Endothelial cell of coronary artery (primary cell): Measurements from ENCODE around the gene NR1D1. TPM values are rescaled to one million over a fixed set of nuclear protein-coding genes. Genes with fewer than 3 reads are reported as not detected.

ENCODE experiments used
- total RNA-seq: library from RNA; depleted of rRNA; stranded (reverse); fragments of >200 nt; gene quantifications from 2 replicates; pipeline ENCODE4 v1.2.3, GENCODE V29; 2014

The NR1D1 gene
- 0.54 and 0.75 TPM in 2 replicates for total RNA-seq

GRCh38 chr17:40100419-40100668 lies at the start of gene NR1D1:
Gene NR1D1, minus strand, starts transcription at chr17:40100589. Its CDS starts 495 bp downstream, at chr17:40100094.

GRCh38 chr17:40121181-40122135 lies 21.1 kb upstream of the NR1D1 start, which contains the start of gene MSL1:
Gene MSL1, plus strand, starts transcription at chr17:40121971. Its CDS starts 642 bp downstream, at chr17:40122613.

GRCh38 chr17:40062329-40063186 lies 37.8 kb downstream of the NR1D1 start, which contains the start of gene THRA:
Gene THRA, plus strand, starts transcription at chr17:40062965. Its CDS starts 11,524 bp downstream, at chr17:40074489.

Other genes starting within 250 kb of the NR1D1 start
- gene IKZF3, start 236.3 kb downstream of the NR1D1 start, total RNA-seq = not detected in 2 replicates
- gene ZPBP2, start 232.4 kb downstream of the NR1D1 start, total RNA-seq = not detected in 2 replicates
- 1.4 and 7.1 TPM in 2 replicates for gene GSDMB, start 182.0 kb downstream of the NR1D1 start, total RNA-seq
- gene ORMDL3, start 173.0 kb downstream of the NR1D1 start, total RNA-seq = 22.4 and 35.8 TPM in 2 replicates
- gene LRRC3C, start 172.9 kb downstream of the NR1D1 start, total RNA-seq = not detected in 2 replicates
- not detected in 2 replicates for gene GSDMA, start 137.6 kb downstream of the NR1D1 start, total RNA-seq
- gene PSMD3, start 119.8 kb downstream of the NR1D1 start, total RNA-seq = 90.3 and 118 TPM in 2 replicates
- 0.47 and 1.5 TPM in 2 replicates for gene CSF3, start 85.1 kb downstream of the NR1D1 start, total RNA-seq
- gene MED24, start 46.2 kb downstream of the NR1D1 start, total RNA-seq = 37.1 and 41.1 TPM in 2 replicates
- gene THRA, start 37.6 kb downstream of the NR1D1 start, total RNA-seq = 13.2 and 20.2 TPM in 2 replicates
- 33.3 and 40.9 TPM in 2 replicates for gene MSL1, start 21.4 kb upstream of the NR1D1 start, total RNA-seq
- 22.2 and 28.4 TPM in 2 replicates for gene CASC3, start 39.9 kb upstream of the NR1D1 start, total RNA-seq
- 0.99 and 1.3 TPM in 2 replicates for gene RAPGEFL1, start 76.9 kb upstream of the NR1D1 start, total RNA-seq
- 5.7 and 7.8 TPM in 2 replicates for gene WIPF2, start 118.7 kb upstream of the NR1D1 start, total RNA-seq
- gene CDC6, start 187.3 kb upstream of the NR1D1 start, total RNA-seq = 8.6 and 19.4 TPM in 2 replicates
- 7.6 and 11.5 TPM in 2 replicates for gene RARA, start 208.6 kb upstream of the NR1D1 start, total RNA-seq